Natural killer cell (primary cell): ENCODE results near the gene PPM1L. TPM values are rescaled to one million over a fixed set of nuclear protein-coding genes. Genes with fewer than 3 reads are reported as not detected.
A peak's percentile ranks its signal among the peaks of the same experiment; 100 is the strongest.

Source experiments
- ATAC-seq, 3 donors: fragments of 150-1000 bp in 2 of 3; fragments of 200-7000 bp in 1 of 3; cut with Tn5 transposase; 1 replicate in 1 of 3; 2 replicates in 2 of 3; pipeline ENCODE4 v1.10.0; 2021; ENCODE audit warnings: mild to moderate bottlenecking in 2 of 3, moderate library complexity in 2 of 3
- DNase-seq, 2 donors: peaks; one replicate each; pipeline versions ENCODE4 v3.0.0 to v3.0.0-alpha.2; 2013 to 2021; ENCODE audit warnings: mixed read lengths in 1 of 2
- H3K27ac ChIP-seq: one replicate; pipeline ENCODE4 v1.5.1; 2013; ENCODE audit warnings: mild to moderate bottlenecking, low read length
- H3K27me3 ChIP-seq: one replicate; pipeline ENCODE4 v1.6.1; 2013; ENCODE audit warnings: low read length; ENCODE audit not compliant: control insufficient read depth, insufficient read depth
- H3K36me3 ChIP-seq: one replicate; pipeline ENCODE4 v1.6.1; 2013; ENCODE audit warnings: low read length; ENCODE audit not compliant: control insufficient read depth, insufficient read depth
- H3K4me1 ChIP-seq: one replicate; pipeline ENCODE4 v1.6.1; 2013; ENCODE audit warnings: low read length; ENCODE audit not compliant: control insufficient read depth, insufficient read depth
- H3K4me3 ChIP-seq: one replicate; pipeline ENCODE4 v1.5.1; 2013; ENCODE audit warnings: low read length
- H3K9me3 ChIP-seq: one replicate; pipeline ENCODE4 v1.6.1; 2013; ENCODE audit warnings: low read length; ENCODE audit not compliant: control insufficient read depth, insufficient read depth
- H3K27ac Mint-ChIP-seq, 2 donors: one replicate each; pipeline ENCODE4 v1.8.0; 2022; ENCODE audit warnings: mild to moderate bottlenecking in 2 of 2, mixed read lengths in 2 of 2, moderate library complexity in 1 of 2
- H3K27me3 Mint-ChIP-seq, 2 donors: one replicate each; pipeline ENCODE4 v1.8.0; 2022; ENCODE audit warnings: low read depth in 2 of 2, mixed read lengths in 2 of 2
- H3K36me3 Mint-ChIP-seq: one replicate; pipeline ENCODE4 v1.8.0; 2022; ENCODE audit warnings: mixed read lengths
- H3K4me1 Mint-ChIP-seq, 2 donors: one replicate each; pipeline ENCODE4 v1.8.0; 2022; ENCODE audit warnings: mixed read lengths in 2 of 2
- H3K4me3 Mint-ChIP-seq: one replicate; pipeline ENCODE4 v1.8.0; 2022; ENCODE audit warnings: mild to moderate bottlenecking, moderate library complexity, mixed read lengths
- H3K9me3 Mint-ChIP-seq, 2 donors: one replicate each; pipeline ENCODE4 v1.8.0; 2022; ENCODE audit warnings: mixed read lengths in 2 of 2
- CTCF ChIP-seq: fragments of 200-600 bp; IDR thresholded peaks from one replicate; pipeline ENCODE4 v1.8.0; 2022; ENCODE audit warnings: antibody characterized with exemption
- WGBS: methylation state at CpG from one replicate; pipeline ENCODE4 v1.1.7; 2013; ENCODE audit warnings: missing lambda C conversion rate; ENCODE audit not compliant: insufficient coverage; 5-methylcytosine and 5-hydroxymethylcytosine counted together
- intact Hi-C: fragments of 100-400 bp; cut with micrococcal nuclease; formaldehyde crosslinking; loops from one replicate; pipeline ENCODE4 v1.14.2; 2022
- total RNA-seq, 4 donors: library from RNA; stranded (reverse); fragments of 120-200 nt in 1 of 4; gene quantifications; one replicate each; pipeline versions ENCODE4 v1.2.3 to v1.2.4, GENCODE V29; 2013 to 2022

The PPM1L gene
- total RNA-seq, 3 donors from 2014 or later (not counting 1 experiment from before 2014, with no cell fraction given): 52.6 to 73.2 (median 52.9) TPM

GRCh38 chr3:161082063-161082462, 326.0 kb downstream of the PPM1L start:
- Mint-ChIP-seq H3K36me3 (no peaks in the 10 kb centered on the region), H3K9me3 (no peaks in the 10 kb centered on the region), H3K4me3 (no peak overlapping the region), H3K4me1 (peaks cover 0 to 12% of the 10 kb centered on the region in 2 donors), H3K27me3 (no peaks in the 10 kb centered on the region), H3K27ac (peak overlapping the region in 1 of 2 donors; percentile 42)
- H3K9me3 ChIP-seq: no peaks in the 10 kb centered on the region
- ATAC-seq (no peak), DNase-seq (no peak)
- WGBS: 51% methylated on average over 2 of the region's 2 CpGs
- TF ChIP-seq CTCF: no peak
- peaks cover 10% of the 10 kb centered on the region for H3K36me3 ChIP-seq
- no peaks in the 10 kb centered on the region for H3K4me1 ChIP-seq
- H3K27me3 ChIP-seq: no peaks in the 10 kb centered on the region
- intact Hi-C loops: no loop called here
- H3K27ac ChIP-seq: no peak overlapping the region
- no peak overlapping the region for H3K4me3 ChIP-seq

- no peak overlapping the region for H3K27ac ChIP-seq
- Mint-ChIP-seq H3K36me3 (no peaks in the 10 kb centered on the region), H3K4me3 (no peak overlapping the region), H3K27ac (no peak overlapping the region), H3K4me1 (peaks cover 0 to 12% of the 10 kb centered on the region in 2 donors), H3K9me3 (no peaks in the 10 kb centered on the region), H3K27me3 (no peaks in the 10 kb centered on the region)
- DNase-seq (no peak), ATAC-seq (no peak)
- H3K4me3 ChIP-seq: no peak overlapping the region
- intact Hi-C loops: no loop called here
- TF ChIP-seq CTCF: no peak
- H3K9me3 ChIP-seq: no peaks in the 10 kb centered on the region
- H3K27me3 ChIP-seq: no peaks in the 10 kb centered on the region
- 100% methylated on average over 1 of the region's 1 CpG for WGBS
- peaks cover 10% of the 10 kb centered on the region for H3K36me3 ChIP-seq
- no peaks in the 10 kb centered on the region for H3K4me1 ChIP-seq
Observed at GRCh38 chr3:161083131-161083530, 327.1 kb downstream of the PPM1L start.

GRCh38 chr3:161084277-161084676, 328.2 kb downstream of the PPM1L start:
- no peaks in the 10 kb centered on the region for H3K27me3 ChIP-seq
- Mint-ChIP-seq H3K27me3 (no peaks in the 10 kb centered on the region), H3K27ac (no peak overlapping the region), H3K4me3 (no peak overlapping the region), H3K9me3 (no peaks in the 10 kb centered on the region), H3K36me3 (no peaks in the 10 kb centered on the region), H3K4me1 (peaks cover 0 to 12% of the 10 kb centered on the region in 2 donors)
- DNase-seq (no peak), ATAC-seq (no peak)
- peaks cover 10% of the 10 kb centered on the region for H3K36me3 ChIP-seq
- H3K4me3 ChIP-seq: no peak overlapping the region
- 77% methylated on average over 2 of the region's 2 CpGs for WGBS
- no peak overlapping the region for H3K27ac ChIP-seq
- no peaks in the 10 kb centered on the region for H3K4me1 ChIP-seq
- intact Hi-C loops: no loop called here
- no peaks in the 10 kb centered on the region for H3K9me3 ChIP-seq
- no peak for TF ChIP-seq CTCF

- Mint-ChIP-seq H3K27me3 (no peaks in the 10 kb centered on the region), H3K4me3 (no peak overlapping the region), H3K9me3 (no peaks in the 10 kb centered on the region), H3K27ac (no peak overlapping the region), H3K36me3 (no peaks in the 10 kb centered on the region), H3K4me1 (no peaks in the 10 kb centered on the region)
- intact Hi-C loops: no loop called here
- DNase-seq (no peak), ATAC-seq (no peak)
- no peaks in the 10 kb centered on the region for H3K27me3 ChIP-seq
- no peaks in the 10 kb centered on the region for H3K9me3 ChIP-seq
- H3K36me3 ChIP-seq: no peaks in the 10 kb centered on the region
- H3K27ac ChIP-seq: no peak overlapping the region
- no peak for TF ChIP-seq CTCF
- no peak overlapping the region for H3K4me3 ChIP-seq
- H3K4me1 ChIP-seq: no peaks in the 10 kb centered on the region
Observed at GRCh38 chr3:161093895-161094294, 337.9 kb downstream of the PPM1L start.
